BE2C (cell line): ENCODE results near the gene BTN2A1.
"Not testable (repeated sequence)": the region's sequence is repeated elsewhere in the genome, so short reads cannot be mapped to it uniquely, and the experiment has no call there.

Source experiments
- DNase-seq: peaks from one replicate; pipeline ENCODE4 v3.0.0-alpha.2; 2020
- H3K27me3 ChIP-seq: fragments of 250-450 bp; sonication (Bioruptor Pico); 2 replicates; pipeline ENCODE4 v1.5.1; 2020; ENCODE audit warnings: mild to moderate bottlenecking
- H3K36me3 ChIP-seq: fragments of 250-450 bp; sonication (Bioruptor Pico); 2 replicates; pipeline ENCODE4 v1.5.1; 2020; ENCODE audit warnings: mild to moderate bottlenecking
- H3K4me1 ChIP-seq: fragments of 250-450 bp; sonication (Bioruptor Pico); 2 replicates; pipeline ENCODE4 v1.5.1; 2020
- H3K4me3 ChIP-seq: 2 replicates; pipeline ENCODE4 v1.5.1; 2011; ENCODE audit warnings: low read depth, low read length
- H3K9me3 ChIP-seq: fragments of 250-450 bp; sonication (Bioruptor Pico); 2 replicates; pipeline ENCODE4 v1.5.1; 2020
- CTCF ChIP-seq: IDR thresholded peaks from 2 replicates; pipeline ENCODE4 v1.5.1; 2012; ENCODE audit warnings: mild to moderate bottlenecking, low read depth, low read length

The BTN2A1 gene

GRCh38 chr6:26430787-26431186 is 27.0 kb upstream of the BTN2A1 start:
- DNase-seq, result no peak
- no peak for TF ChIP-seq CTCF
- Histone ChIP-seq H3K4me1 (no peaks in the 10 kb centered on the region), H3K27me3 (no peaks in the 10 kb centered on the region), H3K4me3 (no peak overlapping the region), H3K9me3 (no peaks in the 10 kb centered on the region; the same call in 1 of the 2 replicates), H3K36me3 (no peaks in the 10 kb centered on the region)

GRCh38 chr6:26431258-26432172 is 26.2 kb upstream of the BTN2A1 start:
- Histone ChIP-seq H3K4me1 (no peaks in the 10 kb centered on the region), H3K27me3 (no peaks in the 10 kb centered on the region), H3K36me3 (no peaks in the 10 kb centered on the region), H3K9me3 (no peaks in the 10 kb centered on the region; the same call in 1 of the 2 replicates), H3K4me3 (no peak overlapping the region)
- DNase-seq, result peak; percentile 25
- TF ChIP-seq CTCF, result no peak

GRCh38 chr6:26432627-26433201 is 25.0 kb upstream of the BTN2A1 start:
- H3K4me3 ChIP-seq, result no peak overlapping the region
- DNase-seq, result no peak
- H3K4me1 ChIP-seq, result no peaks in the 10 kb centered on the region
- no peaks in the 10 kb centered on the region; the same call in 1 of the 2 replicates for H3K9me3 ChIP-seq
- no peaks in the 10 kb centered on the region for H3K36me3 ChIP-seq
- no peak for TF ChIP-seq CTCF
- no peaks in the 10 kb centered on the region for H3K27me3 ChIP-seq

- H3K9me3 ChIP-seq, DNase-seq, H3K4me3 ChIP-seq, H3K36me3 ChIP-seq, H3K4me1 ChIP-seq, H3K27me3 ChIP-seq: not testable (repeated sequence)
These were observed 24.1 kb upstream of the BTN2A1 start for GRCh38 chr6:26433680-26434079.

GRCh38 chr6:26436018-26436417 is 21.7 kb upstream of the BTN2A1 start:
- no peak for DNase-seq

GRCh38 chr6:26437550-26437949 is 20.2 kb upstream of the BTN2A1 start:
- H3K4me1 ChIP-seq, result peaks cover 11% of the 10 kb centered on the region
- H3K4me3 ChIP-seq, result no peak overlapping the region
- H3K27me3 ChIP-seq, result no peaks in the 10 kb centered on the region
- no peak for DNase-seq
- no peaks in the 10 kb centered on the region; the same call in 1 of the 2 replicates for H3K9me3 ChIP-seq
- H3K36me3 ChIP-seq, result no peaks in the 10 kb centered on the region
- no peak for TF ChIP-seq CTCF

More at GRCh38 chr6:26436018-26436417, 21.7 kb upstream of the BTN2A1 start:
- no peaks in the 10 kb centered on the region for H3K36me3 ChIP-seq
- peaks cover 11% of the 10 kb centered on the region for H3K4me1 ChIP-seq
- no peak for TF ChIP-seq CTCF
- H3K4me3 ChIP-seq, result no peak overlapping the region
- no peaks in the 10 kb centered on the region; the same call in 1 of the 2 replicates for H3K9me3 ChIP-seq
- no peaks in the 10 kb centered on the region for H3K27me3 ChIP-seq
